ENCODE measurements around the gene IQSEC3. TPM values are rescaled to one million over a fixed set of nuclear protein-coding genes. Genes with fewer than 3 reads are reported as not detected.

IQSEC3 gene
- total RNA-seq, 1 experiment from 2014 or later = 0.55 TPM

DNA sequence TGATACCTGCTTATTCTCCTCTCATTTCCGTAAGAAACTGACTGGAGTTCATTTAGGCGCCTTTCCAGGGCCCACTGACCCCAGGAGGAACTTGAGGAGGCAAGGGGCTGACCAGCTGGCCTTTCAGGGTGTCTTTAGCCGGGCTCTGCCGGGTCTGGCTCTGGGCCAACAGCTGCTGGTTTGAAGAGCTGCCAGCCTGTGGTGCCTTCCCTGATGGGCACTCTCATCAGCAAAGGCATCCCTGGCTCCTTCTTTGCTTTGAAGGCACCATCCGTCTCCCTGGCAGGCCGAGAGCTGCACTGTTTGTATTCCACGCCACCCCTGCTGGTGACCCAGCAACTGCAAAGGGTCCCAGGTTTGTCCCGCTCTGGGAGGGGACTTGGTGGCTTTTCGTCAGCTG lies 42.0 kb downstream of the IQSEC3 start:
- Histone ChIP-seq H3K4ac (ENCODE audit: low read depth, low read length) (no peak overlapping the region), H3T11ph (ENCODE audit: low read length) (no peak overlapping the region), H3K79me1 (ENCODE audit: insufficient read depth, low read depth, low read length, poor library complexity, severe bottlenecking) (no peaks in the 10 kb centered on the region), H3K79me2 (ENCODE audit: insufficient read depth, low read length) (no peaks in the 10 kb centered on the region), H4K91ac (ENCODE audit: insufficient read length, low read depth, low read length) (no peak overlapping the region), H2BK120ac (ENCODE audit: low read depth, low read length, poor library complexity, severe bottlenecking) (no peak overlapping the region), H2AK5ac (ENCODE audit: insufficient read length, low read length) (no peak overlapping the region), H3K27ac (ENCODE audit: insufficient read length, low read depth, low read length) (no peak overlapping the region), H3K23ac (ENCODE audit: insufficient read length, low read depth, low read length) (no peak overlapping the region), H2BK15ac (ENCODE audit: low read depth, low read length) (no peak overlapping the region), H2BK12ac (ENCODE audit: insufficient read length, low read depth, low read length) (no peak overlapping the region), H3K14ac (ENCODE audit: insufficient read depth, low read length) (no peak overlapping the region; the same call in 1 of the 2 replicates), H3K4me1 (ENCODE audit: insufficient read depth, low read length) (peaks cover 9% of the 10 kb centered on the region; the same call in 1 of the 2 replicates), H4K8ac (replicated peaks; ENCODE audit: insufficient read length, low read depth, low read length) (no peak overlapping the region), H2AFZ (ENCODE audit: low read length) (no peak overlapping the region), H3K23me2 (ENCODE audit: insufficient read length, low read depth, low read length, poor library complexity, severe bottlenecking) (no peaks in the 10 kb centered on the region), H2BK20ac (ENCODE audit: low read depth, low read length, poor library complexity, severe bottlenecking) (no peak overlapping the region), H2BK5ac (ENCODE audit: insufficient read length, low read length) (no peak overlapping the region), H4K20me1 (ENCODE audit: control insufficient read depth, insufficient read depth, insufficient read length) (no peaks in the 10 kb centered on the region), H3K56ac (ENCODE audit: insufficient read length, low read depth, low read length) (no peak overlapping the region), H3K27me3 (ENCODE audit: insufficient read depth, low read length) (no peaks in the 10 kb centered on the region), H3K9me3 (ENCODE audit: control insufficient read depth, low read depth, low read length) (no peaks in the 10 kb centered on the region), H4K5ac (ENCODE audit: insufficient read length, low read depth, low read length) (no peak overlapping the region), H3K9ac (ENCODE audit: extremely low read depth, insufficient read length, low read length) (no peak overlapping the region), H3K18ac (ENCODE audit: insufficient read length, low read depth, low read length) (no peak overlapping the region), H3K4me2 (ENCODE audit: insufficient read depth, insufficient read length, low read length) (no peak overlapping the region)
- no peak for DNase-seq
- Mint-ChIP-seq H3K9me3 (no peaks in the 10 kb centered on the region), H3K27ac (no peak overlapping the region), H3K27me3 (ENCODE audit: low read depth) (no peaks in the 10 kb centered on the region), H3K4me3 (no peak overlapping the region), H3K36me3 (ENCODE audit: insufficient read depth in 1 of 3, low read depth in 3 of 3) (no peaks in the 10 kb centered on the region), H3K4me1 (peaks cover 49 to 56% of the 10 kb centered on the region in 2 experiments)
- WGBS (ENCODE audit: extremely low coverage, insufficient read length, low lambda C conversion rate) = no CpG with 5 or more reads among the region's 9 CpGs
- TF ChIP-seq, protein P1, sequence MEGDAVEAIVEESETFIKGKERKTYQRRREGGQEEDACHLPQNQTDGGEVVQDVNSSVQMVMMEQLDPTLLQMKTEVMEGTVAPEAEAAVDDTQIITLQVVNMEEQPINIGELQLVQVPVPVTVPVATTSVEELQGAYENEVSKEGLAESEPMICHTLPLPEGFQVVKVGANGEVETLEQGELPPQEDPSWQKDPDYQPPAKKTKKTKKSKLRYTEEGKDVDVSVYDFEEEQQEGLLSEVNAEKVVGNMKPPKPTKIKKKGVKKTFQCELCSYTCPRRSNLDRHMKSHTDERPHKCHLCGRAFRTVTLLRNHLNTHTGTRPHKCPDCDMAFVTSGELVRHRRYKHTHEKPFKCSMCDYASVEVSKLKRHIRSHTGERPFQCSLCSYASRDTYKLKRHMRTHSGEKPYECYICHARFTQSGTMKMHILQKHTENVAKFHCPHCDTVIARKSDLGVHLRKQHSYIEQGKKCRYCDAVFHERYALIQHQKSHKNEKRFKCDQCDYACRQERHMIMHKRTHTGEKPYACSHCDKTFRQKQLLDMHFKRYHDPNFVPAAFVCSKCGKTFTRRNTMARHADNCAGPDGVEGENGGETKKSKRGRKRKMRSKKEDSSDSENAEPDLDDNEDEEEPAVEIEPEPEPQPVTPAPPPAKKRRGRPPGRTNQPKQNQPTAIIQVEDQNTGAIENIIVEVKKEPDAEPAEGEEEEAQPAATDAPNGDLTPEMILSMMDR (conservative IDR thresholded peaks at IDR 0.05) = no peak

All from H9 (cell line).